NCI-H2029 treated with DMSO at 0.1 percent for 48 hours (cell line): ENCODE measurements around the gene KCTD2.

Source experiments
- DNase-seq: peaks from one replicate; lab custom pipeline; 2025; lab: John Stamatoyannopoulos, UW

KCTD2 gene

DNA sequence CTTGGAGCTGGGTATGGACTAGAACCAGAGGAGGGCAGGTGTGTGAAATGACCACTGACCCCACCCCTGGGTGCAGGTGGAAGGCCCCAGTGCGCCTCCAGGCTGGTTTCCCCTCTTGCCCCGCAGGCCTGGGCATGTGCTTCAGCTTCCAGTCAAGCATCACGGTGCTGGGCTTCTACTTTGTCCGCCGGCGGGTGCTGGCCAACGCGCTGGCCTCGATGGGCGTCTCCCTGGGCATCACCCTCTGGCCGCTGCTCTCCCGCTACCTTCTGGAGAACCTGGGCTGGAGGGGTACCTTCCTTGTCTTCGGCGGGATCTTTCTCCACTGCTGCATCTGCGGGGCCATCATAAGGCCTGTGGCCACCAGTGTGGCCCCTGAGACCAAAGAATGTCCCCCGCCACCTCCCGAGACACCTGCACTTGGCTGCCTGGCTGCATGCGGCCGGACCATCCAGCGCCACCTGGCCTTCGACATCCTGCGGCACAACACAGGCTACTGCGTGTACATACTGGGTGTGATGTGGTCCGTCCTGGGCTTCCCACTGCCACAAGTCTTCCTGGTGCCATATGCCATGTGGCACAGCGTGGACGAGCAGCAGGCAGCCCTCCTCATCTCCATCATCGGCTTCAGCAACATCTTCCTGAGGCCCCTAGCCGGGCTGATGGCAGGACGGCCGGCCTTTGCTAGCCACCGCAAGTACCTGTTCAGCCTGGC lies 53.0 kb downstream of the KCTD2 start:
- DNase-seq, result no peak

DNA sequence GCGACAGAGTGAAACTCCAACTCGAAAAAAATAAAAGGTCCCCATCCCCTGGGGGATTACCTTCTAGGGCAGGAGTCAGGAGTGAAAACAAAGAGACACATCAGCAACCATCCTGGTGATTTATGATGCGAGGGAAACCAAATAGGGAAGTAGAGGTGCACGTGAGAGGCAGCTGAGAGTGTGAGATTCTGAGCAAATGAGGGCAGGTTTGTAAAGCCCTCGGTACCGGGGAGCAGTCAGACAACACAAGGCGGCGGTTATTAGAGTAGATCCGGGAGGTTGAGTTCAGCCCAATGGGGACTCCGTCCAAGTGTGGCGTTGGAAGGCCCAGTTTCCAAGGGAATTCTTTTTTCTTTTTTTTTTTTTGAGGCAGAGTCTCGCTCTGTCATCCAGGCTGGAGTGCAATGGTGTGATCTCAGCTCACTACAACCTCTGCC lies 55.4 kb downstream of the KCTD2 start:
- no peak for DNase-seq

DNA sequence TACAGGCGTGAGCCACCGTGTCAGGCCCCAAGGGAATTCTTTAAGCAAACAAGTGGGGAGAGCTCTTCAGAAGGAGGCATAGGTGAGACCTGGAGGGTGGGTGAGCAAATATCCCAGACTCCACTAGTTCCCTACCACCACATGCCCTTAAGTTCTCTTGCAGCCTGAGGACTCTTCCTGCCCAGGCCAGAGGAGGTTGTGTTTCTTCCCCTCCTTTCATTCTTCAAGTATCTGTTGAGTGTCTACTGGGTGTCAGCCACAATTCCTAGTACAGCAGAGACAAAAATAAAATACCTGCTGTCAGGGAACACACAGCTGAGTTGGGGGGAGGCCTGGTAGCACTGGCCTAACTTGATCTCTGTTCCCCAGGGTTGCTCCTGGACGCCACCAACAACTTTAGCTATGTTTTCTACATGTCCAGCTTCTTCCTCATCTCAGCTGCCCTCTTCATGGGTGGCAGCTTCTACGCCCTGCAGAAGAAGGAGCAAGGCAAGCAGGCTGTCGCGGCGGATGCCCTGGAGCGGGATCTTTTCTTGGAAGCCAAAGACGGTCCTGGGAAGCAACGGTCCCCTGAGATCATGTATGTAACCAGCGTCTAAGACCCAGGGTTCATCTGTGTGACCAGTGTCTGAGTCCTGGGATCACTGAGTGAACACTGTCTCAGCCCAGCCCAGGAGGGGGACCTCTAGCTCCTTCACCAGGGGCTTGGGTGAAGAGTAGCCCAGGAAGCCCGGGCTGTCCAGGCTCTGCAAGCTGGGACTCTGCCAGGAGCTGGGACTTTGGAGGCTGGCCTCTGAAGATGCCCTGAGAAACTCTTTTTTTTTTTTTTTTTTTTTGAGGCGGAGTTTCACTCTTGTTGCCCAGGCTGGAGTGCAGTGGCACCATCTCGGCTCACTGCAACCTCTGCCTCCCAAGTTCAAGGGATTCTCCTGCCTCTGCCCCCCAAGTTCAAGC lies 56.9 kb downstream of the KCTD2 start:
- DNase-seq, result no peak

DNA sequence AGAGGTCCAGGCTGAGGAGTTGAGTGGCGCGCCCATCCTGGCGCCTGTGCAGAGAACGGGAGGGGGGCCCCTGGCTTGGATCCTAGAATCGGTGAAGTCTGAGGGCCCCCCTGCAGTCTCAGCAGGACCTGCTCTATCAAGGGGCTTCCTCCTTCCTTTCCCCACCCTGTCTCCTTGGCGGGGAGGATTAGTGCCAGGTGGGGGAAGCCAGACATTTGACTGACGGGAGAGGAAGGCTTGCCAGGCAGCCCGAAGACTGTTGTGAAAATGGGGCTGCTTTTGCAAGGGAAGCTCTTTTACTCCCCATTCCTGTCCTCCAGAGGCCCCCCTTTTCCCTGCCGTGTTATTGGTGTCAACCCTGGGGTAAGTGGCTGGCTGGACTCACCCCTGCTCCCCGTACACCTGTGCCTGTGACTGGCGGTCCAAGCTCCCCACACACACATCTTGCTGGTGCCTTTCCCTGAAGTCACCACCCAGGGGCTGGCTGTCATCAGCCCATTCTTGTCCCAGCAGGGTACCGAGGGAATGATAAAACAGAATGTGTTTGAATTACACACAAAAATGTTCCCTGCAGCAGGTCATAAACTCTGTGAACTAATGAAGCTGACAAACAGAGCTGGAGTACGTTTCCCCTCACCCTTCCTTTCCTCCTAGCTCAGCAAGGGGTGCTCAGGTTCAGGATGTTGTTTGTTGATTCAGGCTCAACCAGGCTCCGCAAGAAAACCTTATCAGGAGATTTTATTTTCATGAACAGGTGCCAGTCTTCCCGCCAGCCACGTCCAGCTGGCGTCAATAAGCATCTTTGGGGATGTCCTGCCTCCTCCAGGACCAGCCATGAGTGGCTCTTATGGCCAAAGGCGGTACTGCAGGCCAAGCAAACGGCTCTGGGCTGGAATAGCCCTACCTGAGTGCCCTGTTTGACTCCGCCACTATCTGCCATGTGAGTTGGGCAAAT lies 58.4 kb downstream of the KCTD2 start:
- no peak for DNase-seq

DNA sequence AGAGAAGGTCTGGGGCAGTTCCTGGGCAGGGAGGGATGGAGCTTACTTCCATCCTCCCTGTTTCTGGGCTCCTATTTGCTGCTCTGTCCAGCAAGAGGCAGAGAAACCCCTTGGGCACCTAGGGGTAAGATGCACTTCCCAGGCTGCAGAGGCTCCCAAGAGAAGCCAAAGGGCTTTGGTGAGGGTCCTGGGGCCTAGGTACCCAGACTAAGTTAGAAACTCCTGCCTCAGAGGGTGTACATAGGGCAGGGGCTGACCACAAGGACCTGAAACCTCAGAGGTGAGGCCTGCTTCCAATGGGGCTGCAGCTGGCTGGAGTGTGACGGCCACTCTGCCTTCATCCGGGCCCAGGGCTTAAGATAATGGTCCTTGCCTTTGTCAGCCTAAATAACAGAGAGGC lies 61.2 kb downstream of the KCTD2 start:
- no peak for DNase-seq

DNA sequence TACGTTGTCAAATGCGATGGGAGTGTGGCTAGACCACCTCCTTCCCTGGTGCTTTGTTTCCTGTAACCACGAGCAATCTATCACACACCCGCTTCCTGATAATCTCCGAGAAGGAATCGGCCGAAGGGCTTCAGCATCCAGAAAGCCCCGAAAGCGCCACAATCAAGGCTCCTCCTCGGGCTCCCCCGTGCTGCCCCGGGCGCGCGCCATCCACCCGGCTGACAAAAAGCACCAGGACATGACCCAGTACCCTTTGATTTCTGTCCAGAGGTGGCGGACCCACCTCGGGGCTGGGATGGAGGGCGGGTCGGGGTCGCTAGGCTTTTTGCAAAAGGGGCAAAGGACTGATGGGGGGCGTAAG lies 62.0 kb downstream of the KCTD2 start:
- DNase-seq, result no peak

DNA sequence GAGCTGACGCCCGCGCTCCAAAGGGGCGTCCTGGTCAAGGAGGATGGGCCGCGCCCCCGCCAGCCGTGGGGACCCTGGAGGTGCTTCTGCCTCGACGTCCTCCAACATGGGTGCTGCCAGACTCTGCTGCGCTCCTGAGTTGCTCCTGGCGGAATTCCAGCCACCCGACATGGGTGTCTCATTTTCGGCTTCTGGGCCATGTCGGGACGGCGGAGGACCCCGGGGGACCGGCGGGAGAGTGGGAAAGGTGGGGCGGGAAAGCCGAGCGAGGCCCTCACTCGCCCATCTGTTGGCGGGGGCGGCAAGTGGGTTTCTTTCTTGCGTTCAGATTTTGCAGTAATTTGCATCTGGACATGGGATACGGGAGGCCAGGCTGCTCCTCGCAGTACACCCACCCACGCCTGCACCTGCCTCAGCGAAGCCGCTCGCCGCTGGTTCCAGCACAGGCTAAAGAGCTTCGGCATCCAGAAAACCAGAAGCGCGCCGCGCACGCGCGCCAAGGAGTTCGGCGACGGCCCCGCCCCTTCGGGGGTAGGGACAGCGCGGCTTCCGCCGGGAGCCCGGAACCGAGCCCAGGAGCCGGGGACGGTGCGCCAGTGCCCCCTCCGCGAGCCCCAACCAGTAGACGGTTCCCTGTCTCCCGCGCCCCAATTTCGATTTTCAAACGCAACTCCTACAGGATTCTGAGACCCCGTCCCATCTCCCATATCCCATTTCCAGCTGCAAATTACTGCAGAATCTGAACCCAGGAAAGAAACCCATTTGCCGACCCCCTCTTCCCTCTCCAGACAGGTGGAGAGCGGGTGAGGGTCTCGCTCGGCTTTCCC lies 62.6 kb downstream of the KCTD2 start, which contains the start of gene ARMC7:
TSS of gene ARMC7 (plus strand) at position 563 of the 827 bp plus-strand sequence. CDS start 320 bp downstream, outside the sequence.
- DNase-seq, result peak; percentile 24

DNA sequence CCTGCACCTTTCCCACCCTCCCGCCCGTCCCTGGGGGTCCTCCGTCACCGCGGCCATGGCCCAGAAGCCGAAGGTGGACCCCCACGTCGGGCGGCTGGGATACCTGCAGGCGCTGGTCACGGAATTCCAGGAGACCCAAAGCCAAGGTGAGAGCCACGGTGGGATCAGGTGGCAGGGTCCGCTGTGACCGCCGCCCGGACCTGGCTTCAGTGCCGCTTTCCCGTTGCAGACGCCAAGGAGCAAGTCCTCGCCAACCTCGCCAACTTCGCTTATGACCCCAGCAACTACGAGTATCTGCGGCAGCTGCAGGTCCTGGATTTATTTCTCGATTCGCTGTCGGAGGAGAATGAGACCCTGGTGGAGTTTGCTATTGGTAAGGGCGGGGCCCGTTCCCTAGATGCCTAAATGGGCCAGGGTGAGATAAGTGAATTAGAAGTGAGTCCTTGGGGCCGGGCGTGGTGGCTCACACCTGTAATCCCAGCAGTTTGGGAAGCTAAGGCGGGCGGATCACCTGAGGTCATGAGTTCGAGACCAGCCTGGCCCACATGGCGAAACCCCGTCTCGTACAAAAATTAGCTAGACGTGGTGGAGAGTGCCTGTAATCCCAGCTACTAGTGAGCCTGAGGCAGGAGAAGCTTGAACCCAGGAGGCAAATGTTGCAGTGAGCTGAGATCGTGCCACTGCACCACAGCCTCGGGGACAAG lies 63.4 kb downstream of the KCTD2 start:
- no peak for DNase-seq

DNA sequence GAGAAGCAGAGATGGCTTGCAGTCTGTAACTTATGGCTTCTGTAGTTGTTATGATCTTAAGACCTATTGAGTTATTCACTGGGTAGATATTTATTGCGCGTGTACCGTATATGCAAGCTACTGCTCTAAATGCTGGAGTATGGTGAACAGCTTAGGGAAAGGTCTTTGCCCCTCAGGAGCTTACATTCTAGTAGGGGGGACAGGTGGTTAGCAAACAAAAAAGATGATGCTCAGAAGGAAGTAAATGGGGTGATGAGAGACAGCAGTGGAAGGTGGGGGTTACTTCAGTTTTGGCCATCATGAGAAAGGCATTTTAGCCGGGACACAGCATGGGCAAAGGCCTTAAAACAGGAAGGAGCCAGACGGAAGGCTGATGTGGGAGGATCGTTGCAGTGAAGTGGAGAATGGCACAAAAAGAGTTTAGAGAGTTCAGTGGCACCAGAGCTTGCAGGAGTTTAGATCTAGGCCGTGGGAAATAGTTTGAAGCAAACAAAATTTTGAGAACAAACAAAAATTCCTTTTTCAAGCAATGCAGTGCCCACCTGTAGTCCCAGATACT lies 64.8 kb downstream of the KCTD2 start:
- no peak for DNase-seq

DNA sequence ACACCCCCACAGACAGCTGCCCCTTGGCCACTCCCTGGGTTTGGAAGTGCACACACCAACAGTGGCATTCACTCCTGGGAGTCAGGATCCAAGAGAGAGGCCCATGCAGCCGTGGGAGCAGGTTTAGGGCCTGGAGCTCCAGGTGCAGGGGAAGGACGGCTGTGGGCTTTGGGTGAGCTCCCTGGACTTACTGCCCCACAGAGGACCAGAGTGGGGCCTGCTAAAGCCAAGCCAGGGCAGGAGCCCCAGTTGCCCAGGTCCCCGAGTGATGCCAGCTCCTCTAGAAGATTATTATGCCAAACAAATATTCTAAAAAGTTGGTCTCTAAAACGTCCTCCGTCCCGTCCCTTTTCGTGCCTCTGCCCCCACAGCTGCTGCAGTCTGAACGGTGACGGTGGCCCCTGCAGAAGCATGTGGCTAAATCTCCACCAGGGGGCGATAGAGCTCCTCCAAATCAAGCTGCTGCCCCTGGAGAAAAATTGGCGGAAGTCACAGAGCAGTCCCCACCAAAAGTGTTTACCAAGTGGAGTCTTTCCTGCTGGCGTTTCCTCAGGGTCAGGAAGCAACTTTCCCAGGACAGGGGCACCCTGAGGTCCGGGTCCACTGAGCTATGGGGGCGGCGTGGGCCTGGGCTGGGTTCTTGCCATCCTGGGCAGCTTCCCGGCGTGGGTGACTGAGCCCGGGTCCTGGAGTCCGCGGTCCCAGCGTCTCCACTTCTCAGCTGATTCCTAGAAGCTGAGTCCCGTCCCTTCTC lies 67.0 kb downstream of the KCTD2 start:
- DNase-seq, result peak; percentile 63

DNA sequence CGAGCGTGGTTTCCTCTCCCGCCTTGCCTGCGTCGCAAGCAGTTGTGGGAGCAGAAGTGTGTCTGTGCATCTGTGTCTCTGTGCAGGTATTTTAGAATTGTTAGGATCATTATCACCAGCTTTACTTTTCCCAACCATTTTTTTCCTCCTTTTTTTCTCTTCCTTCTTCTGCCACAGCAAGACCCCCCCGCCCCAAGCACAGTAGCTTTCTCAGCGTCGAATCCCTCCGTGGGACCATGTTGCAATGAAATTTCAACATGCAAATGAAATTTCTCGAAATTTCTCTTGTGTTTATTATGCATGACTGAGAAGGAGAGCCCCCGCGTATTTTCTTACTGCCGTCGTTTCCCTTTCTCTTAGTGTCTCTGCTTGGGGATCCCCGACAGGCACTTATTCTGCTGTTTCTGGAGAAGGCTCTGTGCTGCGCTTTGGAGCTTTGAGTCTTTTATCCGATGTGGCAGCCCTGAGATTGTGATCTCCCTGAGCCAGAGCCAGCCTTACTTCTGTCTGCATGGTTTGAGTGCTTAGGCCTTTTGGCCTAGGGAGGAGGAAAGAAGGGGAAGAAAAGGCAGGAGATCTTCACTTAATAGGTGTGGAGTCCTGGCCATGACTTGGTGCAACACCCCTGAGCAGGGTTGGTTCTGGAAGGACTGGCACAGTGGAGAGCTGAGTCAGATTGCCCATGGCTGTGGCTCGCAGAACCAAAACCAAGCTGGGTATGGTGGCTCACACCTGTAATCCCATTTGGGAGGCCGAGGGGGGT lies 67.7 kb downstream of the KCTD2 start:
- no peak for DNase-seq
